OCI-LY3 (cell line): ENCODE data around the gene ZNF440.
"Not testable (repeated sequence)": the region's sequence is repeated elsewhere in the genome, so short reads cannot be mapped to it uniquely, and the experiment has no call there.

Source experiments
- H2AFZ ChIP-seq: fragments of 200-600, 300-600 bp; shearing (Covaris generic); 2 replicates; pipeline ENCODE4 v1.6.0; 2014; ENCODE audit warnings: antibody characterized with exemption, low read depth, low read length
- H3K27ac ChIP-seq: fragments of 200-600, 300-600 bp; sonication (generic); 2 replicates; pipeline ENCODE4 v1.5.1; 2014; ENCODE audit warnings: mild to moderate bottlenecking, low read length, moderate library complexity, mixed read lengths
- H3K27me3 ChIP-seq: fragments of 200-600, 300-600 bp; sonication (generic); 2 replicates; pipeline ENCODE4 v1.6.1; 2014; ENCODE audit warnings: low read depth, low read length, mixed read lengths
- H3K36me3 ChIP-seq: fragments of 200-600, 300-600 bp; sonication (generic); replicated peaks from 2 replicates; pipeline ENCODE3; 2014; ENCODE audit warnings: low read depth, low read length, mixed read lengths
- H3K4me1 ChIP-seq: fragments of 300-600, 200-600 bp; sonication (generic); 2 replicates; pipeline ENCODE4 v1.6.1; 2014; ENCODE audit warnings: low read length, mixed read lengths
- H3K4me2 ChIP-seq: fragments of 200-600, 300-600 bp; sonication (generic); 2 replicates; pipeline ENCODE4 v1.6.1; 2014; ENCODE audit warnings: low read length, mixed read lengths
- H3K4me3 ChIP-seq: fragments of 300-600, 200-600 bp; sonication (generic); 2 replicates; pipeline ENCODE4 v1.5.1; 2014; ENCODE audit warnings: antibody characterized with exemption, mild to moderate bottlenecking, low read length, moderate library complexity
- H3K79me2 ChIP-seq: fragments of 300-600, 200-600 bp; shearing (Covaris generic); 2 replicates; pipeline ENCODE4 v1.6.1; 2014; ENCODE audit warnings: mild to moderate bottlenecking, low read length, mixed read lengths
- H3K9ac ChIP-seq: fragments of 300-600, 200-600 bp; shearing (Covaris generic); 2 replicates; pipeline ENCODE4 v1.6.0; 2014; ENCODE audit warnings: mild to moderate bottlenecking, low read length, moderate library complexity
- H3K9me3 ChIP-seq: fragments of 200-600, 300-600 bp; shearing (Covaris generic); 2 replicates; pipeline ENCODE4 v1.6.1; 2014; ENCODE audit warnings: low read length, mixed read lengths; ENCODE audit not compliant: insufficient read depth
- H4K20me1 ChIP-seq: fragments of 200-600, 300-600 bp; sonication (generic); 2 replicates; pipeline ENCODE4 v1.6.1; 2016; ENCODE audit warnings: low read length, mixed read lengths; ENCODE audit not compliant: insufficient read depth
- CTCF ChIP-seq: fragments of 200-600, 300-600 bp; sonication (generic); IDR thresholded peaks from 2 replicates; pipeline ENCODE4 v1.5.1; 2014; ENCODE audit warnings: antibody characterized with exemption, low read length, low read depth
- EZH2phosphoT487 ChIP-seq: fragments of 200-600 bp; shearing (Covaris generic); IDR thresholded peaks from 2 replicates; pipeline ENCODE4 v1.6.1; 2018; ENCODE audit warnings: antibody characterized with exemption, mixed run types, low read depth

The ZNF440 gene

GRCh38 chr19:11813703-11814028 is 407 bp upstream of the ZNF440 start:
- H3K27me3 ChIP-seq: no peaks in the 10 kb centered on the region
- peak overlapping the region; percentile 91 for H2AFZ ChIP-seq
- H3K36me3 ChIP-seq: peaks cover 2% of the 10 kb centered on the region
- peak overlapping the region; percentile 87 for H3K4me3 ChIP-seq
- H3K4me1 ChIP-seq: peaks cover 5% of the 10 kb centered on the region
- TF ChIP-seq EZH2phosphoT487 (no peak), CTCF (no peak)
- no peaks in the 10 kb centered on the region for H4K20me1 ChIP-seq
- H3K9me3 ChIP-seq: no peaks in the 10 kb centered on the region
- H3K27ac ChIP-seq: no peak overlapping the region
- H3K9ac ChIP-seq: peak overlapping the region; percentile 77
- H3K4me2 ChIP-seq: peak overlapping the region; percentile 92
- 0 out of 2 replicates have a peak, but pooled peaks cover 4% of the 10 kb centered on the region for H3K79me2 ChIP-seq

GRCh38 chr19:11814700-11815035 is 595 bp downstream of the ZNF440 start:
- peaks cover 5% of the 10 kb centered on the region for H3K4me1 ChIP-seq
- peak overlapping the region; percentile 86 for H2AFZ ChIP-seq
- peak overlapping the region; percentile 87 for H3K4me3 ChIP-seq
- H3K27me3 ChIP-seq: no peaks in the 10 kb centered on the region
- H4K20me1 ChIP-seq: no peaks in the 10 kb centered on the region
- peak overlapping the region; percentile 92 for H3K4me2 ChIP-seq
- no peak overlapping the region for H3K27ac ChIP-seq
- H3K79me2 ChIP-seq: 0 out of 2 replicates have a peak, but pooled peaks cover 4% of the 10 kb centered on the region
- H3K9ac ChIP-seq: peak overlapping the region; percentile 77
- TF ChIP-seq CTCF (no peak), EZH2phosphoT487 (no peak)
- no peaks in the 10 kb centered on the region for H3K9me3 ChIP-seq
- peaks cover 2% of the 10 kb centered on the region for H3K36me3 ChIP-seq

GRCh38 chr19:11821474-11822109 is 7.5 kb downstream of the ZNF440 start:
- no peak overlapping the region for H2AFZ ChIP-seq
- H3K27me3 ChIP-seq: no peaks in the 10 kb centered on the region
- H3K79me2 ChIP-seq: no peaks in the 10 kb centered on the region
- H3K9ac ChIP-seq: no peak overlapping the region
- H3K4me3 ChIP-seq: no peak overlapping the region
- no peak overlapping the region for H3K4me2 ChIP-seq
- peaks cover 11% of the 10 kb centered on the region for H3K36me3 ChIP-seq
- H3K27ac ChIP-seq: no peak overlapping the region
- TF ChIP-seq EZH2phosphoT487 (no peak), CTCF (no peak)
- H4K20me1 ChIP-seq: no peaks in the 10 kb centered on the region
- H3K9me3 ChIP-seq: no peaks in the 10 kb centered on the region
- H3K4me1 ChIP-seq: peaks cover 13% of the 10 kb centered on the region

- not testable (repeated sequence) for H3K9ac ChIP-seq, H3K27ac ChIP-seq, H2AFZ ChIP-seq, H4K20me1 ChIP-seq, H3K79me2 ChIP-seq, H3K27me3 ChIP-seq
- peaks cover 18% of the 10 kb centered on the region for H3K9me3 ChIP-seq
- H3K4me1 ChIP-seq: peaks cover 18% of the 10 kb centered on the region
- H3K4me3 ChIP-seq: peak overlapping the region; percentile 15; the same call in 1 of the 2 replicates
- H3K4me2 ChIP-seq: peak overlapping the region; percentile 42
- peaks cover 25% of the 10 kb centered on the region for H3K36me3 ChIP-seq
- TF ChIP-seq CTCF: peak; percentile 54
These were observed 15.1 kb downstream of the ZNF440 start for GRCh38 chr19:11828957-11829876.
